Heart left ventricle (tissue), 13 donors: Measurements from ENCODE around the gene GPR183.

ENCODE experiments used
- POLR2A ChIP-seq, 2 donors: fragments of 450-650 bp; IDR thresholded peaks; one replicate each; pipeline ENCODE4 v1.6.1; 2017; ENCODE audit warnings: antibody characterized with exemption in 2 of 2, mild to moderate bottlenecking in 2 of 2, moderate library complexity in 2 of 2
- TF ChIP-seq, protein P1 (sequence below), 12 donors: fragments of 200-600 bp; sonication (generic) in 4 of 12; IDR thresholded peaks; one replicate each; pipeline versions ENCODE4 v1.5.0 to v1.8.0; 2018 to 2022; ENCODE audit warnings: antibody characterized with exemption in 12 of 12, mild to moderate bottlenecking in 5 of 12
- donor health status: ischemic (EF 13 %, LVEDD 7.1; RV severe dilation, severe dysfunction).
- donor health status: DM: no; HTN: yes; CAD: no.
- donor health status: DM: no; HTN: no; CAD: no.
- donor health status: ischemic (EF 25% LVEDD 6.9; RV normal size, moderate dysfunction).
- donor health status: ischemic (EF 25% LVEDD 5.7; RV mildly dilated, moderate dysfunction).
- donor health status: ischemic (EF 35%, LVEDD 5.7; RV mildly dilated, moderate dysfunction).
- donor health status: nonischemic (EF 11% LVEDD 7.7; RV severe dilation, severe dysfunction).
- donor health status: DM: yes; HTN: yes; CAD: no.
- donor health status: PGD.
- donor health status: ischemic (EF 29% LVEDD 5.4; RV normal size, mild dysfunction).
- donor health status: nonischemic (EF 23%, LVEDD 6.1; RV moderate dilation, normal function).

DNA sequence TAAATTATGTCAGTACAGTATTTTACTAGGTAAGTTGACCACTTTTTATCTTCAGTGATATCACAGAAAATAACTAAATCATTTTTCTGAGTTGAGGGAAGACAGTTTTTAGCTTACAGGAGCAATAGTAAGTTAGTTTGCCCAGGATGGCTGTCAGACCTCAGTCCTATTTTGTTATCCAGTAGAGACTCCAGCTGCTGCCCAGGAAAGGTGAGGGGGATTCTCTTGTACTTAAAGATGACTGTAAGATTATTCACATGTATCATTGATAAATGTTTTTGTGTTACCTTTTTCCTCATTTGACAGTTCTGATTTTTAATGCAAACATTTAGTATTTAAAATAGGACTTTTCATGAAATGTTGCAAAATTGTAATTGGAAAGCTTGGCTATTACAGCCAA, 14.5 kb upstream of the GPR183 start:
- TF ChIP-seq POLR2A (IDR thresholded peaks at IDR 0.05), result no peak
- TF ChIP-seq, protein P1, sequence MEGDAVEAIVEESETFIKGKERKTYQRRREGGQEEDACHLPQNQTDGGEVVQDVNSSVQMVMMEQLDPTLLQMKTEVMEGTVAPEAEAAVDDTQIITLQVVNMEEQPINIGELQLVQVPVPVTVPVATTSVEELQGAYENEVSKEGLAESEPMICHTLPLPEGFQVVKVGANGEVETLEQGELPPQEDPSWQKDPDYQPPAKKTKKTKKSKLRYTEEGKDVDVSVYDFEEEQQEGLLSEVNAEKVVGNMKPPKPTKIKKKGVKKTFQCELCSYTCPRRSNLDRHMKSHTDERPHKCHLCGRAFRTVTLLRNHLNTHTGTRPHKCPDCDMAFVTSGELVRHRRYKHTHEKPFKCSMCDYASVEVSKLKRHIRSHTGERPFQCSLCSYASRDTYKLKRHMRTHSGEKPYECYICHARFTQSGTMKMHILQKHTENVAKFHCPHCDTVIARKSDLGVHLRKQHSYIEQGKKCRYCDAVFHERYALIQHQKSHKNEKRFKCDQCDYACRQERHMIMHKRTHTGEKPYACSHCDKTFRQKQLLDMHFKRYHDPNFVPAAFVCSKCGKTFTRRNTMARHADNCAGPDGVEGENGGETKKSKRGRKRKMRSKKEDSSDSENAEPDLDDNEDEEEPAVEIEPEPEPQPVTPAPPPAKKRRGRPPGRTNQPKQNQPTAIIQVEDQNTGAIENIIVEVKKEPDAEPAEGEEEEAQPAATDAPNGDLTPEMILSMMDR (IDR thresholded peaks at IDR 0.05), result no peak
